ENCODE results near the gene PRKCE.

PRKCE gene

DNA sequence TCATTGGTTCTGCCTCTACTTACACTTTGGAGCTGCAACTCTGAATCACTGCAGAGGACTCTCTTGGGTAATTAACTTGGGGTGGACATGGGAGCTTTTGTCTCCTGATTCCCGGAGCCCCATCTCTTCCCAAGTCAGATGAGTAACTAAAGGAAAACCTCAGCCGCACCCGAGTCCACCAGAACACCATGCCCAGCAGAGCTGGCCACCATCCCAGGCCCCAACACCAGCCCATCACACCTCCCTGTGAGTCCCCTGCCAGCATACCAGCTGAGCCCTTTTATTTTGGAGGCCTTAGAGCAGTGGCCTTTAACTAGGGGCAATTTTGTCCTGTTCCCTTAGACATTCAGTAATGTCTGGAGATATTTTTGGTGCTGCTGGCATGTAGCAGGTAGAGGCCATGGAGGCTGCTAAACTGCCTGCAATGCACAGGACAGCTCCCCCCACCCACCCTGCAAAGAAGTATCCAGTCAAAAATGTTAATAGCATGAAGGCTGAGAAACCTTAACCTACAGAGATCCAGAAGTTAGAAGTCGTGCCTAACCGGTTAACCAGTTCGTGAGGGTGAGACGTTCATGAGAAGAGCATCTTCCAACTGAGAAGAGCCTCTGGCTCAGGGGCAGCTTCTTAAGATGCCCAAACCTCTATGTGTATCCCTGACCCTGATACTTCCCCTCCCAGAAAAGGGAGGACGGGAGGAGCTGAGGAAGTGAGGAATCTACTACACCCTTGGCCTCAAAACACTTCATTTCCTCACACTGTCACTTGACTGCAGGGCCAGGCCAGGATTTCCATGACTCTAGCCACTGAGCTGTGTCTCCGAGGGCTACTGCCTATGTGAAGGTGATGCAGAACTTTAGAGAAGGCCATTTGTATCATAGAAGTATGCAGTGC is 505.8 kb downstream of the PRKCE start:
- no peak for DNase-seq (ENCODE audit: low read depth in 2 of 3, low spot score in 2 of 3)

GRCh38 chr2:46157966-46158310 is 506.5 kb downstream of the PRKCE start:
- DNase-seq (ENCODE audit: low read depth in 2 of 3, low spot score in 2 of 3) = no peak

DNA sequence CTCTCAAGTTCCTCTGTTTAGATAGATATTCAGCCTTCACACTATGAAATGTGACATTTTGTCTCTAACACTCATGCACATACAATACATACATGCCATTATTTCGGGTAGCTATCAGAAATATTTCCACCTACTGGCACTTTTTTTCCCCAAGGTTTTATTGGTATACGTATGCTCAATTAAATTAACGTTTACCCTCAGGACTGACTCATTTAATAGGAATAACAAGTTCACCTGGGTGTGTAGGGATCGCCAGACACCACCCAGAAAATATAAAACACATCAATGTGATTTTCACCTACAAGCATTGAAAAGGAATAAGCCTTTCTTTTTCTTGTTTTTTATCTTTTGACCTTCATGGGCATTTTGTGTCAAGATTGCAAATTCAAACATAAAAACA is 507.2 kb downstream of the PRKCE start:
- DNase-seq (ENCODE audit: low read depth in 2 of 3, low spot score in 2 of 3) = no peak

GRCh38 chr2:46160326-46160725 is 508.9 kb downstream of the PRKCE start:
- no peak for DNase-seq (ENCODE audit: low read depth in 2 of 3, low spot score in 2 of 3)

DNA sequence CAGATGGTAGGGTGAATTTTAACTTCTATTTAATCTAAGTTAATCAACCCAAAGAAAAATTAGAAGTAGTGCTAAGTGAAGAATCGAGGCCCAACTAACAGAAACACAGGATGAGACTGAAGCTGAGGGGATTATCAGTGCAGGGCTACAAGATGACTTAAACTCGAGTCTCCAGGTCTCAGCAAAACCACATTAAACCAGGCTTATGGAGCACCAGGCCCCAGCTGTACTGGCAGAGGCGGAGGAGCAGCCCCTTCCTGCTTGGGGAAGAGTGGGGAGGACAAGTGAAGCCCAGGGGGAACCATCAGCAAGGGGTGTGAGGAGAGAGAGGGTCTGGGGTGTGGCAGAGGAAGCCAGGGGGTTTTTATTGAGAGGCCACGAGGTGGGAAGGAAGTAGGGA is 509.8 kb downstream of the PRKCE start:
- no peak for DNase-seq (ENCODE audit: low read depth in 2 of 3, low spot score in 2 of 3)

GRCh38 chr2:46161911-46162310 is 510.4 kb downstream of the PRKCE start:
- DNase-seq (ENCODE audit: low read depth in 2 of 3, low spot score in 2 of 3) = no peak

DNA sequence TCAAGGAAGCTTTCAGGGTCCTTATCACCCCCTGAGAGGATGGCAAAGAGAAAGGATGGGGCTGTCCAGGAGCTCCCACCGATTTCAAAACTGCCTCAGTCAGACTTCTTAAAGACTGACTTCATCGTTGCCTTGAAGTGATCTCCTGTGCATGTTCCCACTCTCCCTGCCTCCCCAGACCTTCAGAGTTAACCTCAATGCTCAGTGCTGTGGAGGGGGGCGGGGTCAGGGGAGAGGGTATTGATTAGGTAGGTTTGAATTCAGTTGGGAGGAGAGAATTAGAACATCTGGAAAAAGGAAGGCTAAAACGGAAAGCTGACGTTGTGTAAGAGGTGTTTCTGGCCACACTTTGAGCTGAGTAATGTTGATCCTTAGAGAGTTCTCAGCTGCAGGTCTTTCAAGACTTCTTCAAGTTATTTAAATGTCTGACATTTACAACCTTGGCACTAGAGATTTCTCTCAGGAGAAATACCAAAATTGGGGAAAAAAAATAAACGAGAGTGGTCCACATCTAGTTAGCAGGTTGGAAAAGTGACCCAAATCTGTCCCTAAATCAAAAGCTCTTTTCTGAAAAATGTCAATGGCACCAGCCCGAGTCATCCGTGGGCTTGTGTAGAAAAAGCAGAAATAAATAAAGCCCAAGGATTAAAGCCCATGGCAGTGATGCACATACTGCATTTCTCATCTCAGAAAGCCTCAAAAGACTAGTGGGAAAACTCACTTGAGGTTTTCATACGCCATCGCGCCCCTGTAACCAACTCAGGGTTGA is 511.0 kb downstream of the PRKCE start:
- no peak for DNase-seq (ENCODE audit: low read depth in 2 of 3, low spot score in 2 of 3)

GRCh38 chr2:46163098-46163430 is 511.6 kb downstream of the PRKCE start:
- no peak for DNase-seq (ENCODE audit: low read depth in 2 of 3, low spot score in 2 of 3)

- DNase-seq (ENCODE audit: low read depth in 2 of 3, low spot score in 2 of 3) = no peak
Observed at GRCh38 chr2:46163804-46164528, 512.5 kb downstream of the PRKCE start.

DNA sequence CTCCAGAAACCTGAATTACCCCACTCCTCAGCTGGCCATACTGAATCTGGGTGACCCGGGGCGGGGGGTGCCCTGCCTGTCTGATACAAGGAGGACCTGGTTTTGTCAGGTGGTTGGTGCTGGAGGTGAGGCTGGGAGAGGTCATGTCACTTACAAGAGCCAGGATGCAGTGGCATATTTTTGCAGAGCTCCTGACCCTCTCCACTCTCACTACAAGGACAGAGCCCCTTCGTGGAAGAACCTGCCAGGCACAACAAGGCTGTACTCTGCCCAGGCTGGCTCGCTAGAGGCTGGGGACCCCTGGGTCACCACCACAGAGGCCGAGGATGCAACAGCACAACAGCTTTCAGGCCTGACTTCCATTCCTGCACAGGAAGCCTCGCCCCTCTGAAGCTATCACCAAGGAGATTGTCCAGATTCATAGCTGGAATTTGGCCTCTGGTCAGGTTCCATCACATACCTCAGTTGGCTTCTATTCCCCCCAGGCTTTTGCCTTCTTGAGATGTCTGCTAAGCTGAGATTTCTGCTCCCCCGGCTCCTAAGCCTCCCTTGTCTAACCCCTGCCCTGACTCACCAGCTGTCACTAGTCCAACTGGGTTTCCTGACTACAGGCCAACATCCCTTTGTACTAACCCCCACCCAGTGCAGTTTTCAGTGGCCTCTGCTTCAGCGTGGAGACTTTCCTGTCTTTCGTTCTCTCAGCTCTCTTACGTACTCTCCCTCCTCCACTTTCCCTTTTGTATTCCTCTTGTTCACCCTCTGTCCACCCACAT is 513.2 kb downstream of the PRKCE start:
- DNase-seq (ENCODE audit: low read depth in 2 of 3, low spot score in 2 of 3) = no peak

GRCh38 chr2:46165916-46166315 is 514.4 kb downstream of the PRKCE start:
- DNase-seq (ENCODE audit: low read depth in 2 of 3, low spot score in 2 of 3) = no peak

- no peak for DNase-seq (ENCODE audit: low read depth in 2 of 3, low spot score in 2 of 3)
Observed at GRCh38 chr2:46167406-46167805, 515.9 kb downstream of the PRKCE start.

DNA sequence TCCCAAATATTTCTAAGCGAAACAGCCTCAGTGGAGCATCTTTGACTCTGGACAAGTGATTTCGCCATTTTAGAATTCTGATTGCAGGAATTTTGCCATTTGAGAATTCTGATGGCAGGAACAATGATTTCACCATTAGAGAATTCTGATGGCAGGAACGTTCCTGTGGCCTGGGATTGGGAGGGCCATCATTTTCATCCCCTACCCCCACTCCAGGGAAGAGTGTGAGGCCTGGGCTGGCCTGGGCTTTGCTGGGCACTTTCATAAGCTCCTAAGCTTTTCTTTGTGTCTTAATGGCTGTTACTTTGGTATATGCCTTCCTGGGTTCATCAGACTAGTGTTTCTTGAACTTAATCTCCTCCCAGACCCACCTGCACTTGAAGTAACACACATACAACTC is 516.4 kb downstream of the PRKCE start:
- DNase-seq (ENCODE audit: low read depth in 2 of 3, low spot score in 2 of 3) = no peak

- DNase-seq (ENCODE audit: low read depth in 2 of 3, low spot score in 2 of 3) = no peak
Observed at GRCh38 chr2:46169467-46169866, 518.0 kb downstream of the PRKCE start.

DNA sequence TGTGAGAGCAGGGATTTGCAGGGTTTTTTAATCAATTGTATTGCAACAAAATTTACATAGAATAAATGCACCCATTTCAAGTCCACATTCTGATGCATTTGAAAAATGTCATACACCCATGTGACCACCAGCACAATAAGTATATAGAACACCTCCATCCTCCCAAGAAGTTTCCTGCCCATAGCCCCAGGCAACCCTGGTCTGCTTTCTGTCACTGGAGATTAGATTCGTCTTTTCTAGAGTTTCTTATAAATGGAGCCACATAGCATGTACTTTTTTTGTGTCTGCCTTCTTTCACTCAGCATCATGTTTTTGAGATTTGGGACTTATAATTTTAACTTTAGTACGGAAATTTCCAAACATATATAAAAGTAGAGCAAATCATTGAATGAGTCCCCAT is 518.6 kb downstream of the PRKCE start:
- DNase-seq (ENCODE audit: low read depth in 2 of 3, low spot score in 2 of 3) = no peak

- no peak for DNase-seq (ENCODE audit: low read depth in 2 of 3, low spot score in 2 of 3)
Observed at GRCh38 chr2:46170611-46171350, 519.3 kb downstream of the PRKCE start.

- DNase-seq (ENCODE audit: low read depth in 2 of 3, low spot score in 2 of 3) = no peak
Observed at GRCh38 chr2:46171411-46171953, 520.0 kb downstream of the PRKCE start.

DNA sequence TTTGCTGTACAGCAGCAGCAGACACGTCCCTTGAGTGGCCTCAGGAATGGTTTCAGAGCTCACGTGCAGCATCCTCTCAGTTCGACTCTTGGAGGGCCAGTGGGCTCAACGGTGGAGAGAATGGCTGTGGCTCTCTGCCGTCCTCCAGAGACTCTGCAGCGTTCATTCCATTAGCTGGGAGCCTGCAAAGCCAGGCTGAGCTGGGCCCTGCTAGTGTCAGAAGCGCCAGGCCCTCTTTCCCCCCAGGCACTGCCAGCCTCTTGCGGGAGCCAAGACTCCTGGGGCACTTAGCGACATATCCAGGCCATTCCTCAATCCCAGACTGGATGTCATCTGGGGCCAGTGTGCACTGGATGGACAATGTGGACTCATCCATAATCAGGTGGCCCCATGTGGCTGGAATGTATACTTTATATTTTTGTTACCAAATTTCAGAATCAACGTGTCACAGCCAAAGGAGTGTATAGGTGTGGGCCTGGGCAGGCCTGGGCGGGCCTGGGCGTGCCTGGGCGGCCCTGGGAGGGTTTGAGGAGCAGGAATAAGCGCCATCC is 520.6 kb downstream of the PRKCE start:
- no peak for DNase-seq (ENCODE audit: low read depth in 2 of 3, low spot score in 2 of 3)

DNA sequence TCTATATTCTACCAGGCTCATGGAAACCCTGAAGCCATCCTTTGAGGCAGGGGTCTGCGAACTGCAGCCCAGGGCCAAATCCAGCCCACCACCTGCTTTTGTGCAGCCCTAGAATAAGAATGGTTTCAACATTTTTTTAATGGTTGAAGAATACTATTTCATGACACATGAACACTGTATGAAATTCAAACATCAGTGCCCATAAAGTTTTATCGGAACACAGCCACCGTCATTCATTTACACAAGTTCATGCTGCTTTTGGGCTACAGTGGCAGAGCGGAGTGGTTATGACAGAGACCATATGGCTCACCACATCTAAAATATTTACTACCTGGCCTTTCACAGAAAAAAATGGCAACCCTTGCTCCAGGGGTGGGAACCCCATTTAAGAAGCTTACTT is 521.6 kb downstream of the PRKCE start:
- DNase-seq (ENCODE audit: low read depth in 2 of 3, low spot score in 2 of 3) = no peak
